B cell (primary cell): ENCODE measurements around the gene DIP2B. TPM values are rescaled to one million over a fixed set of nuclear protein-coding genes. Genes with fewer than 3 reads are reported as not detected.

Experiments used
- ATAC-seq: fragments of 200-7000 bp; cut with Tn5 transposase; one replicate; pipeline ENCODE4 v1.10.0; 2021; ENCODE audit warnings: low read depth, mild to moderate bottlenecking, moderate number of reproducible peaks, moderate library complexity
- CTCF ChIA-PET: fragments of 350-600 bp; sonication (Branson Sonifier 250); formaldehyde crosslinking; loops from one replicate; lab custom pipeline; 2021; ENCODE audit warnings: antibody characterized with exemption, inconsistent platforms; lab: Charles Lee
- POLR2A ChIA-PET: fragments of 350-600 bp; sonication (Branson Sonifier 250); formaldehyde crosslinking; loops from one replicate; lab custom pipeline; 2021; ENCODE audit warnings: antibody characterized with exemption; lab: Charles Lee
- DNase-seq: peaks from one replicate; pipeline ENCODE4 v3.0.0; 2013
- H2AFZ ChIP-seq: 2 replicates; pipeline ENCODE4 v1.6.1; 2012; ENCODE audit warnings: mild to moderate bottlenecking, low read depth, low read length; ENCODE audit not compliant: insufficient read depth, poor library complexity, severe bottlenecking
- H3K27ac ChIP-seq, 2 donors: 1 replicate in 1 of 2; 2 replicates in 1 of 2; pipeline ENCODE4 v1.5.1; 2012 to 2013; ENCODE audit warnings: low read length in 2 of 2, mild to moderate bottlenecking in 2 of 2, moderate library complexity in 1 of 2
- H3K27me3 ChIP-seq, 4 experiments: fragments of 200-600 bp in 1 of 4; sonication (generic) in 1 of 4; replicated peaks in 1 of 4; 1 replicate in 2 of 4; 2 replicates in 2 of 4; pipeline versions ENCODE4 v1.6.1 to v1.7.0; 2013 to 2016; ENCODE audit warnings: low read length in 3 of 4, mild to moderate bottlenecking in 2 of 4, mixed read lengths in 1 of 4, moderate library complexity in 1 of 4; ENCODE audit not compliant: insufficient read depth in 4 of 4, control insufficient read depth in 3 of 4; ENCODE audit errors: control extremely low read depth in 1 of 4
- H3K36me3 ChIP-seq, 2 experiments: replicated peaks in 1 of 2; 1 replicate in 1 of 2; 2 replicates in 1 of 2; pipeline versions ENCODE4 v1.6.1 to v1.7.1; 2013; ENCODE audit warnings: low read length in 1 of 2; ENCODE audit not compliant: insufficient read depth in 2 of 2, control insufficient read depth in 1 of 2; ENCODE audit errors: control extremely low read depth in 1 of 2, extremely low read depth in 1 of 2
- H3K4me1 ChIP-seq, 2 donors: fragments of 200-600 bp in 1 of 2; sonication (generic) in 1 of 2; 1 replicate in 1 of 2; 2 replicates in 1 of 2; pipeline versions ENCODE4 v1.5.1 to v1.6.1; 2013 to 2017; ENCODE audit warnings: low read length in 2 of 2; ENCODE audit not compliant: control insufficient read depth in 2 of 2, insufficient read depth in 2 of 2
- H3K4me2 ChIP-seq: replicated peaks from 2 replicates; pipeline ENCODE3; 2012; ENCODE audit warnings: mild to moderate bottlenecking, low read depth, low read length; ENCODE audit not compliant: poor library complexity, severe bottlenecking
- H3K4me3 ChIP-seq, 5 experiments: fragments of 200-600 bp in 1 of 5; sonication (generic) in 1 of 5; 1 replicate in 3 of 5; 2 replicates in 2 of 5; pipeline versions ENCODE4 v1.5.1 to v1.7.0; 2011 to 2016; ENCODE audit warnings: low read length in 4 of 5, mild to moderate bottlenecking in 4 of 5, low read depth in 2 of 5, control low read depth in 1 of 5, moderate library complexity in 1 of 5; ENCODE audit not compliant: insufficient read depth in 1 of 5; ENCODE audit errors: control extremely low read depth in 1 of 5, extremely low read depth in 1 of 5
- H3K79me2 ChIP-seq: fragments of 200-600 bp; sonication (generic); one replicate; pipeline ENCODE4 v1.6.0; 2016; ENCODE audit warnings: low read length; ENCODE audit not compliant: control insufficient read depth, insufficient read depth
- H3K9ac ChIP-seq: fragments of 200-600 bp; sonication (generic); 2 replicates; pipeline ENCODE4 v1.6.1; 2017; ENCODE audit warnings: mild to moderate bottlenecking, low read length, moderate library complexity
- H3K9me3 ChIP-seq, 3 donors: one replicate each; pipeline versions ENCODE4 v1.6.1 to v1.7.1; 2013; ENCODE audit warnings: low read length in 2 of 3; ENCODE audit not compliant: control insufficient read depth in 2 of 3, insufficient read depth in 1 of 3; ENCODE audit errors: control extremely low read depth in 1 of 3
- H4K20me1 ChIP-seq: 2 replicates; pipeline ENCODE4 v1.6.0; 2012; ENCODE audit warnings: mild to moderate bottlenecking, low read length; ENCODE audit not compliant: insufficient read depth, control insufficient read depth, poor library complexity, severe bottlenecking
- H3K27ac Mint-ChIP-seq: one replicate; pipeline ENCODE4 v1.8.0; 2021; ENCODE audit warnings: mixed read lengths
- H3K27me3 Mint-ChIP-seq: one replicate; pipeline ENCODE4 v1.8.0; 2021; ENCODE audit warnings: mixed read lengths
- H3K4me1 Mint-ChIP-seq: one replicate; pipeline ENCODE4 v1.8.0; 2021; ENCODE audit warnings: mixed read lengths
- H3K4me3 Mint-ChIP-seq: one replicate; pipeline ENCODE4 v1.8.0; 2021; ENCODE audit warnings: mixed read lengths
- H3K9me3 Mint-ChIP-seq: one replicate; pipeline ENCODE4 v1.8.0; 2022; ENCODE audit warnings: mixed read lengths; ENCODE audit not compliant: insufficient read depth
- CTCF ChIP-seq: fragments of 200-600 bp; IDR thresholded peaks from one replicate; pipeline ENCODE4 v1.8.0; 2022; ENCODE audit warnings: antibody characterized with exemption, mild to moderate bottlenecking
- EZH2 ChIP-seq: IDR thresholded peaks from 2 replicates; pipeline ENCODE4 v1.6.1; 2012; ENCODE audit warnings: borderline replicate concordance, low read depth, mild to moderate bottlenecking, moderate library complexity, low read length; ENCODE audit not compliant: insufficient read depth, poor library complexity, severe bottlenecking
- WGBS: methylation state at CpG from one replicate; pipeline ENCODE4 v1.1.5; 2013; ENCODE audit warnings: missing lambda C conversion rate; ENCODE audit not compliant: insufficient coverage; 5-methylcytosine and 5-hydroxymethylcytosine counted together
- intact Hi-C: fragments of 100-400 bp; cut with micrococcal nuclease; formaldehyde crosslinking; loops from one replicate; pipeline ENCODE4 v1.10.0; 2022
- polyA plus RNA-seq: library from polyadenylated mRNA; depleted of rRNA; stranded (reverse); fragments of >200 nt; gene quantifications from 2 replicates; pipeline ENCODE4 v1.2.3, GENCODE V29; 2012
- total RNA-seq, 2 donors: library from RNA; stranded (reverse); fragments of 120-200 nt in 1 of 2; gene quantifications; 1 replicate in 1 of 2; 2 replicates in 1 of 2; pipeline versions ENCODE4 v1.2.3 to v1.2.4, GENCODE V29; 2013 to 2022

The DIP2B gene
- total and polyA plus RNA-seq, 2 donors (not counting 1 experiment from before 2014, with no cell fraction given), result 16.4 to 38.8 TPM

- 27% methylated on average over 2 of the region's 7 CpGs for WGBS
- Histone ChIP-seq H3K79me2 (peaks cover 99% of the 10 kb centered on the region), H3K27me3 (no peaks in the 10 kb centered on the region), H2AFZ (peak overlapping the region; percentile 6), H3K27ac (peak overlapping the region; percentile 2 to 89), H3K9me3 (no peaks in the 10 kb centered on the region), H3K4me1 (peaks cover 66 to 81% of the 10 kb centered on the region in 2 donors), H3K9ac (no peak overlapping the region), H3K4me3 (peak overlapping the region in 2 of 5 experiments; percentile 6 to 26), H4K20me1 (peaks cover 9% of the 10 kb centered on the region), H3K4me2 (peak overlapping the region; percentile 46), H3K36me3 (peaks cover 0 to 3% of the 10 kb centered on the region in 2 experiments)
- peak overlapping the region; percentile 71 for H3K4me3 Mint-ChIP-seq
- H3K27me3 Mint-ChIP-seq, result no peaks in the 10 kb centered on the region
- CTCF ChIA-PET, result interaction anchor here (0.6 to 9.8 kb wide), 9 partner anchors 9 to 155 kb away, joined by 3 to 184 read pairs (median 13); no protein-coding TSS in a partner anchor
- peaks cover 72% of the 10 kb centered on the region for H3K4me1 Mint-ChIP-seq
- POLR2A ChIA-PET, result interaction anchor here (0.6 to 1.2 kb wide), 2 partner anchors 9 to 817 kb away, joined by 3 read pairs; no protein-coding TSS in a partner anchor
- H3K9me3 Mint-ChIP-seq, result no peaks in the 10 kb centered on the region
- TF ChIP-seq EZH2 (no peak), CTCF (no peak)
- intact Hi-C loops, result loop anchor here (10.0 kb wide), 2 partner anchors 46 to 416 kb away; a partner anchor contains a TSS
- DNase-seq (peak; percentile 57), ATAC-seq (no peak)
- peak overlapping the region; percentile 74 for H3K27ac Mint-ChIP-seq
Measured at GRCh38 chr12:50508970-50509663, 4.3 kb downstream of the DIP2B start.
